GM19463 (cell line): ENCODE results near the gene ZNHIT1.
"Not testable (repeated sequence)": the region's sequence is repeated elsewhere in the genome, so short reads cannot be mapped to it uniquely, and the experiment has no call there.

Experiments
- ATAC-seq: cut with Tn5 transposase; IDR thresholded peaks from one replicate; pipeline ENCODE4 v1.9.1; 2021; ENCODE audit warnings: mild to moderate bottlenecking, moderate library complexity; ENCODE audit not compliant: unreplicated experiment

Gene ZNHIT1

DNA sequence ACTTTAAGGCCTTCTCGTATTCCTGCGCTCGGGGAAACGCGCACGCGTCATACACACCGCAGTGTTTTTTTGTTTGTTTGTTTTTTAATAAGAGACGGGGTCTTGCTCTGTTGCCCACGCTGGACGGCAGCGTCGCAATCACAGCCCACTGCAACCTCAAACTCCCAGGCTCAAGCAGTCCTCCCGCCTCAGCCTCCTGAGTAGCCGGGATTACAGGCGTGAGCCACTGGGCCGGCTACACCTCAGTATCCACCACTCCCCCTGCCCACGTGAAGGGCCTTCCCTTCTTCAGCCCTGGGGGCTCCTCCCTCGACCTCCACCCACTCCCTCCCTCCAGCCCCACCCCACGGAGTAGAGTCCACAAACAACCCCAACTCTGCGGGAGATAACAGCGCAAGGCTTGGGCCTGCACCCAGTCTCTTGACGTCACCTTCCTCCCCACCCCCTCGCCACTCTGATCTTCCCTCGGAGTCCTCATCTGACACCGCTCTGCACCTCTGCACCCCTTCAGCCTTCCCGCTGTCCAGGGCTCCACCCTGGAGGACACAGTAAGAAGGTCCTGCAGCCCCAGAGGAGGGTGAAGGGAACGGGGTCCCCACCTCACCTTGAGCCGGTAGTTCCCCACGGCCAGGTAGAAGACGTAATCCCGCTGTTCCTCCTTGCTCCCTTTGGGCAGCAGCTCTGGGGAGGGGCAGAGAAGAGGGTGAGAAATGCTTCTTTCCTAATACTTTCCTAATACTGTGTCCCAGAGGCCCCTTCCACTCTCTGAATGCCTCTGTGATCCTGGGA lies 22.5 kb downstream of the ZNHIT1 start:
- ATAC-seq, result no peak

GRCh38 chr7:101241015-101241363 lies 23.0 kb downstream of the ZNHIT1 start:
- ATAC-seq, result no peak

- no peak for ATAC-seq
Measured at GRCh38 chr7:101241443-101242349, 23.7 kb downstream of the ZNHIT1 start.

- no peak for ATAC-seq
Measured at GRCh38 chr7:101243646-101244374, 25.8 kb downstream of the ZNHIT1 start.

DNA sequence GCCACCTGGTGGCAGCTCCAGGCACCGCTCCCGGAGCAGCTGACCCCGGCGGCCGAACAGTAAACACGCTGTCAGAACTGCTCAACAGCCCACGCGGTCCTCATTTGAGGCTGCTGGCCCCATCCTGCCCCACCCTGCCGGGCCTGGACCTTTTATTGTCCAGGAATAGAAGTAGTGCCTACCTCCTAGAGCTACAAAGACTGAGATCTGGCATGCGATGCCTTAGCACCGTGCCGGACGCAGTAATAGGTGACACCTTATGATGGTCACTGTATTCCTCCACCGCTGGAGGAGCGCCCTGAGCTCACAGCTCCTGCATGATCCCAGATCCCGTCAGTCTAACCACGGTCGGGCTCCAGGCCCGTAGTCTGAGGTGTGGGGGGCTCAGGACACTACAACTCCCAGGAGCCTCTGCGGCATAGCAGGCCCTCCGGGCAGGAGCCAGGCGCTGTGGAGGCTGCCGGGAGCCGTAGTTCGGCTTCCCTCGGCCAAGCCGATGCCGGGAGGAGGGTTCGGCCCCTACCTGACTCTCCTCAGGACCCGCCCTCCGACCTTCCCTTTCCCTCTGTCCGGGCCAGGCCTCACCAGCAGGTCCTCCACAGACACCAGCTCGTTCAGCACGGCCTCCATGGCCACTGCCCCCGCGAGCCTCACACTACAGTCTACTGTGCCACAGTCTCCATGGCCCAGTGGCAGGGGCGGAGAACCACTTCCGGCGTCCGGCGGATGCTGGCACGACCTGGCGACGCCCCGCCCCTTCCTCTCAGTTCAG lies 26.6 kb downstream of the ZNHIT1 start, which contains the start of gene FIS1:
Gene FIS1, minus strand, starts transcription at position 707 of the 772 bp plus-strand sequence. Its CDS starts 77 bp downstream, at position 630.
- ATAC-seq, result peak; percentile 94

DNA sequence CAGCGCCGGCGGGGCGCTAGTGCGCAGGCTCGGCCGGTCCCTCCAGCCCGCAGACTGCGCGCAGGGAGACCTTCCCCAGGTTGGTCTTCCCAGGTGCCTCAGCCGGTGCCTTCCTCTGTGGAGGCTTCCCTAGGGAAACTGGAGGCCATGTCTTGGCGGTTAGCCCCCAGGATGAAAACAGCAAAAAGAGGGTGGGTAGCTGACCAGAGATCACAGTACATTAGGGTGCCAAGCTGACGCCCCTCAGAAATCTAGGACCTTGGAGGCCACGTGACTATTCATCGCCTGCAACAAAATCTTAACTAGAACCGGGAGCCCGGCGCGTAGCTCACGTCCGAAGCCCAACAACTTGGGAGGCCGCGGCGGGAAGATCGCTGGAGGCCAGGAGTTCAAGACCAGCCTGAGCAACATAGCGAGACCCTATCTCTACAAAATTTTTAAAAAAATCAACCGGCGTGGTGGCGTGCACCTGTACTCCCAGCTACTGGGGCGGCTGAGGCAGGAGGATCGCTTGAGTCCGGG lies 27.2 kb downstream of the ZNHIT1 start:
- no peak for ATAC-seq

DNA sequence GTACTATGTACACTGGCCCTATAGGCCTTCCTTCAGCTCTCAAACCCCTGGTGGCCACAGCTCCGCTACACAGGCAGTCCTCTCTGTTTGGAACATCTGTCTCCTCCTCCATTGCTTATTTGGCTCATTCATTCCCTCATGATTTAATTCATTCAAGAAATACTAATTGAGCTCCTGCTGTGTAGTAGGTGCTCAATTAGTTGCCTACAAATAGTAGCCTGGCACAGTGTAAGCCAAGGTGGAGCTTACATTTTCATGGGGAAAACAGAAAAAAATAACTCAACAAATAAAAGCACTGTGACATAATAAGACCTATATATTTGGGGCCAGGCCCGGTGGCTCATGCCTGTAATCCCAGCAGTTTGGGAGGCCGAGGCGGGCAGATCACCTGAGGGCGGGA lies 30.3 kb downstream of the ZNHIT1 start:
- ATAC-seq, result no peak

DNA sequence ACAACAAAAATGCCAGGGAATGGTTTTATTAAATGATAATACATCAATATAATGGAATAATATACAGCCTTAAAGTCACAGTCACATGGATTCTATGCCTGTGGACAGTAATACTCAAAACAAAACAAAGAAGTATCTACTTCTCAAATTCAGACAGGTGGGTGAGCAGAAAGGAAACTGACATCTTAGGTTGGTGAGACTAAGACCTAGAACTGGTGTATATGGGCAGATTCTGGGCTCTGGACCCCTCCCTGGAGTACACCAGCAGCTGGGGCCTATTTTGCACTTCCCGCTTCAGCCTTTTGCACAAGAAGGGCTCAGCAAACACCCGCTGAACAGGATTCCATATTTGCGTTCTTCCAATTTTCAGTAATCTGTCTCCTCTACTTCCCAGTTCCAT lies 32.4 kb downstream of the ZNHIT1 start:
- ATAC-seq, result no peak

GRCh38 chr7:101251871-101252659 lies 34.1 kb downstream of the ZNHIT1 start:
- ATAC-seq, result peak; percentile 99

DNA sequence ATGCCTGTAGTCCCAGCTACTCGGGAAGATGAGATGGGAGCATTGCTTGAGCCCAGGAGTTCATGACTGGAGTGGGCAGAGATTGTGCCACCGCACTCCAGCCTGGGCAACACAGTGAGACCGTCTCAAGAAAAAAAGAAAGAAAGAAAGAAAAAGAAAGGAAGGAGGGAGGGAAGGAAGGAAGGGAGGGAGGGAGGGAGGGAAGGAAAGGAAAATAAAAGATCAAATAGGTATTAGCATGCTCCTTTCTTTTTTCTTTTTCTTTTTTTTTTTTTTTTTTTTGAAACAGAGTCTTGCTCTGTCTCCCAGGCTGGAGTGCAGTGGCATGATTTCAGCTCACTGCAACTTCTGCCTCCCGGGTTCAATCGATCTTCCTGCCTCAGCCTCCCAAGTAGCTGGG lies 35.2 kb downstream of the ZNHIT1 start:
- not testable (repeated sequence) for ATAC-seq

- ATAC-seq, result no peak
Measured at GRCh38 chr7:101255796-101256195, 37.8 kb downstream of the ZNHIT1 start.

GRCh38 chr7:101258243-101258731 lies 40.3 kb downstream of the ZNHIT1 start:
- ATAC-seq, result no peak

- not testable (repeated sequence) for ATAC-seq
Measured at GRCh38 chr7:101264102-101264706, 46.2 kb downstream of the ZNHIT1 start.

DNA sequence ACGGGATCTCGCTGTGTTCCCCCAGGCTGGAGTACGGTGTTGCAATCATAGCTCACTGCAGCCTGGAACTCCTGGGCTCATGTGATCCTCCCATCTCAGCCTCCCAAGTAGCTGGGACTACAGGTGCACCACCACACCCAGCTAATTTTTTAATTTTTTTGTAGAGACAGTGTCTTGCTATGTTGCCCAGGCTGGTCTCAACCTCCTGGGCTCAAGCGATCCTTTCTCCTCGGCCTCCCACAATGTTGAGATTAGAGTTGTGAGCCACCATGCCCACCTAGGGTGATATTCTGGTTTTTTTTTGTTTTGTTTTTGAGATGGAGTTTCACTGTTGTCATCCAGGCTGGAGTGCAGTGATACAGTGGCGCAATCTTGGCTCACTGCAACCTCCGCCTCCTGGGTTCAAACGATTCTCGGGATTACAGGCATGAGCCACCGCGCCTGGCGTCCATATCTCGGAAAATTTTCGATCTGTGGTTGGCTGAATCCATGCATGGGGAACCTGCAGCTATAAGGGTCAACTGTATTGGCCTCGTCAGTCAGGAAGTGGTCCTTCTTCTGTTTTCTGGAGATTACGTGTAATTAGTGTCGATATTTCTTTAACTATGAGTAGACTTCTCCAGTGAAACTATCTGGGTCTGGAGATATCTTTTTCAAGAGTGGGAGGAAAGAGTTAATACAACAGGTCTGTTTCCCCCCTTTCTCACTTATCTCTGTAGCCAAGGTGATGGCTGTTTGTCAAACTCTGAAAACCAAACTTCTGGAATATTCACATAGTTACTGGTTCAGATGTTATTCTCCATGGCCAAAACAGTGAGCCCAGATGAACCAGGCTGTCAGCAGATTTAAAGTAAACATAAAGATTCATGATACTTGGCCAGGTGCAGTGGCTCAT lies 47.9 kb downstream of the ZNHIT1 start:
- no peak for ATAC-seq

DNA sequence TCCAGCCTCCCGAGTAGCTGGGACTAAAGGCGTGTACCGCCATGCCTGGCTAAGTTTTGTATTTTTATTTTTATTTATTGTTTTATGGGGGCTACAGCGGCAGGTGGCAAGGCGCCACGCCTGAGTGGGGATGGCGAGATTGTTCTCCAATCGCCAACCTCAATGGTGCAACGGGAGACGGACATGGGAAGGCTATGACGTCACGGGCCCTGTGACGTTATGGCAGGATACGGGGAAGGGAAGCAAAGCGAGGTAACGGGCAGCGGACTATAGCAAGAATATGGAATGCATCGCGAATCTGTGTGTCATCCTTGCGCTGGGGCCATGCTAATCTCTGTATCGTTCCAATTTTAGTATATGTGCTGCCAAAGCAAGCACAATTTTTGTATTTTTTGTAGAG lies 51.7 kb downstream of the ZNHIT1 start:
- ATAC-seq, result no peak

DNA sequence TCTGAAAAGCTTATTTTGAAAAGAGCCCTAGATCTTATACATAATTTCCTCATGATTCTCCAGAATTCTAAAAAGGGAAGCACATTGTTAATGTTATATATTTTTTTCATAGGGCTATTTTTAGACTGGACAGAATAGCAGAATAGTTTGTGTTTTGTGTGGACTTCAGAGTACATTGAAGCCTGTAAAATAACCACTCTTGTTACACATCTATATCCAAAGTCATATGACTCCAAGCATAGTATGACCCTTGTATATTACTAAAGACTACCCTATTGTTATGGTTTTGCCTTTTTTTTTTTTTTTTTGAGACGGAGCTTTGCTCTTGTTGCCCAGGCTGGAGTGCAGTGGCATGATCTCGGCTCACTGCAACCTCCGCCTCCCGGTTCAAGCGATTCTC lies 53.1 kb downstream of the ZNHIT1 start:
- ATAC-seq, result no peak

DNA sequence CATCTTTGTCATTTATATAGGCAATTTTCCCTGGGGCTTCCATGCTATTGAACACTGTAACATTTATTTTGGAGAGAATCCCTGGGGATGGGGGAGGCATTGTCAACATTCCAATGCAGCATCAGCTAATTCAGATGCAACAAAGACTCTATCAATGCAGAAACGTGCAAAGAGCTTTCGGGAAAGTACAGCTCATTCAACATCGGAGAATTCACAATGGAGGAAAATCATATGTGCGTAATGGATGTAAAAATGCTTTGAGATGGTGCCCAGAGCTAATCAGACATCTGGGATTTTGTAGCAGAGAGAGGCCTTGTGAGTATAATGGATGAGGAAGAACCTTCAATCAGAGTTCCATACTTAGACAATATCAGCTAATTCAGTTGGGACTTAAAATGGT lies 55.2 kb downstream of the ZNHIT1 start:
- no peak for ATAC-seq
